ENCODE measurements around the gene EVI2A.

DNA sequence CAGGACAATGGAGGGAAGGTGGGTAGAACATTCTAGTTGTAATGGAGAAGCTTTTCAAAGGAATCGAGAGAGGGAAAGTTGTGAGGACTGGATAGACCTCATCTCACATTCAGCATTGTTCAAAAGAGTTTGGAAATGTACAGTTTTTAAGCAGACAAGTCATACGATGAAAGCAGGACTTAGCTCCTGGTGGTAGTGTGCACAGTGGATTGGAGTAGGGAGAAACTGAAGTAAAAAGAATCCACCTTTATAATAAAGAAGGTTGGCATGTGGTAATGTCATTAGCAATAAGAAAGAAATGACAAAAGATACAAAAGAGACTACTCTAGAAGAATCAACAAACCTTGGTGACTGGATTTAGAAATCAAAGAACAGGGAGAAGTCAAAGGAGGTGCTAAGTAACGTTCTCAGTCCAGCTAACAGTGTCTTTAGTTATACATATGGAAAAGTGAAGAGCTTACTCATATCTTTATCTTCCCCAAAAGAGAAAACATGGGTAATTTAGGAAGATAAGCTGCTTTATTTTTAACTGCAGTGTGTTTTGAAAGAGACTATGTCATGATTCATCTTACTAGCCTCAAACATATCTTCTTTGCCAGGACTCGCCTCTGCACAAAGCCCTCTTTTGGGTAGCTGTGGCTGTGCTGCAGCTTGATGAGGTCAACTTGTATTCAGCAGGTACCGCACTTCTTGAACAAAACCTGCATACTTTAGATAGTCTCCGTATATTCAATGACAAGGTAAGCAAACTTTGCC lies 18.7 kb upstream of the EVI2A start:
- TF ChIP-seq POLR2AphosphoS5 (IDR thresholded peaks at IDR 0.05; ENCODE audit: low read depth, low read length) (no peak), POLR2A (IDR thresholded peaks at IDR 0.05; ENCODE audit: borderline replicate concordance, extremely low read depth, insufficient read depth, insufficient read length) (no peak), ATF3 (IDR thresholded peaks at IDR 0.05) (no peak), RAD21 (IDR thresholded peaks at IDR 0.05; ENCODE audit: low read depth) (no peak), EZH2 (IDR thresholded peaks at IDR 0.05) (no peak), EZH2phosphoT487 (IDR thresholded peaks at IDR 0.05; ENCODE audit: borderline replicate concordance) (no peak), YY1 (IDR thresholded peaks at IDR 0.05; ENCODE audit: extremely low read depth, insufficient replicate concordance, low read depth, low read length) (no peak), JUND (IDR thresholded peaks at IDR 0.05) (no peak), CEBPB (IDR thresholded peaks at IDR 0.05; ENCODE audit: low read depth) (no peak), CBX3 (IDR thresholded peaks at IDR 0.05; ENCODE audit: low read depth) (no peak)
- TF ChIP-seq, protein P1, sequence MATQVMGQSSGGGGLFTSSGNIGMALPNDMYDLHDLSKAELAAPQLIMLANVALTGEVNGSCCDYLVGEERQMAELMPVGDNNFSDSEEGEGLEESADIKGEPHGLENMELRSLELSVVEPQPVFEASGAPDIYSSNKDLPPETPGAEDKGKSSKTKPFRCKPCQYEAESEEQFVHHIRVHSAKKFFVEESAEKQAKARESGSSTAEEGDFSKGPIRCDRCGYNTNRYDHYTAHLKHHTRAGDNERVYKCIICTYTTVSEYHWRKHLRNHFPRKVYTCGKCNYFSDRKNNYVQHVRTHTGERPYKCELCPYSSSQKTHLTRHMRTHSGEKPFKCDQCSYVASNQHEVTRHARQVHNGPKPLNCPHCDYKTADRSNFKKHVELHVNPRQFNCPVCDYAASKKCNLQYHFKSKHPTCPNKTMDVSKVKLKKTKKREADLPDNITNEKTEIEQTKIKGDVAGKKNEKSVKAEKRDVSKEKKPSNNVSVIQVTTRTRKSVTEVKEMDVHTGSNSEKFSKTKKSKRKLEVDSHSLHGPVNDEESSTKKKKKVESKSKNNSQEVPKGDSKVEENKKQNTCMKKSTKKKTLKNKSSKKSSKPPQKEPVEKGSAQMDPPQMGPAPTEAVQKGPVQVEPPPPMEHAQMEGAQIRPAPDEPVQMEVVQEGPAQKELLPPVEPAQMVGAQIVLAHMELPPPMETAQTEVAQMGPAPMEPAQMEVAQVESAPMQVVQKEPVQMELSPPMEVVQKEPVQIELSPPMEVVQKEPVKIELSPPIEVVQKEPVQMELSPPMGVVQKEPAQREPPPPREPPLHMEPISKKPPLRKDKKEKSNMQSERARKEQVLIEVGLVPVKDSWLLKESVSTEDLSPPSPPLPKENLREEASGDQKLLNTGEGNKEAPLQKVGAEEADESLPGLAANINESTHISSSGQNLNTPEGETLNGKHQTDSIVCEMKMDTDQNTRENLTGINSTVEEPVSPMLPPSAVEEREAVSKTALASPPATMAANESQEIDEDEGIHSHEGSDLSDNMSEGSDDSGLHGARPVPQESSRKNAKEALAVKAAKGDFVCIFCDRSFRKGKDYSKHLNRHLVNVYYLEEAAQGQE (IDR thresholded peaks at IDR 0.05; ENCODE audit: low read depth) = no peak
- TF ChIP-seq, protein P2, sequence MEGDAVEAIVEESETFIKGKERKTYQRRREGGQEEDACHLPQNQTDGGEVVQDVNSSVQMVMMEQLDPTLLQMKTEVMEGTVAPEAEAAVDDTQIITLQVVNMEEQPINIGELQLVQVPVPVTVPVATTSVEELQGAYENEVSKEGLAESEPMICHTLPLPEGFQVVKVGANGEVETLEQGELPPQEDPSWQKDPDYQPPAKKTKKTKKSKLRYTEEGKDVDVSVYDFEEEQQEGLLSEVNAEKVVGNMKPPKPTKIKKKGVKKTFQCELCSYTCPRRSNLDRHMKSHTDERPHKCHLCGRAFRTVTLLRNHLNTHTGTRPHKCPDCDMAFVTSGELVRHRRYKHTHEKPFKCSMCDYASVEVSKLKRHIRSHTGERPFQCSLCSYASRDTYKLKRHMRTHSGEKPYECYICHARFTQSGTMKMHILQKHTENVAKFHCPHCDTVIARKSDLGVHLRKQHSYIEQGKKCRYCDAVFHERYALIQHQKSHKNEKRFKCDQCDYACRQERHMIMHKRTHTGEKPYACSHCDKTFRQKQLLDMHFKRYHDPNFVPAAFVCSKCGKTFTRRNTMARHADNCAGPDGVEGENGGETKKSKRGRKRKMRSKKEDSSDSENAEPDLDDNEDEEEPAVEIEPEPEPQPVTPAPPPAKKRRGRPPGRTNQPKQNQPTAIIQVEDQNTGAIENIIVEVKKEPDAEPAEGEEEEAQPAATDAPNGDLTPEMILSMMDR (IDR thresholded peaks at IDR 0.05 in 2 of 3, conservative IDR thresholded peaks at IDR 0.05 in 1 of 3; ENCODE audit: borderline replicate concordance in 1 of 3, insufficient read depth in 1 of 3, low read depth in 2 of 3, low read length in 2 of 3) = no peak
